HG03108 (cell line): ENCODE measurements around the gene GPR137B.

Experiments
- ATAC-seq: cut with Tn5 transposase; IDR thresholded peaks from one replicate; pipeline ENCODE4 v1.9.1; 2021; ENCODE audit warnings: moderate library complexity; ENCODE audit not compliant: unreplicated experiment

Gene GPR137B

GRCh38 chr1:236114076-236114747 lies 28.1 kb upstream of the GPR137B start:
- ATAC-seq = no peak

GRCh38 chr1:236117710-236118109 lies 24.6 kb upstream of the GPR137B start:
- ATAC-seq = no peak

GRCh38 chr1:236119943-236120484 lies 22.3 kb upstream of the GPR137B start:
- ATAC-seq = no peak

- ATAC-seq = peak; percentile 34
Measured at GRCh38 chr1:236120721-236121153, 21.6 kb upstream of the GPR137B start.

GRCh38 chr1:236122176-236122575 lies 20.2 kb upstream of the GPR137B start:
- peak; percentile 42 for ATAC-seq

- ATAC-seq = no peak
Measured at GRCh38 chr1:236123563-236123962, 18.8 kb upstream of the GPR137B start.

- no peak for ATAC-seq
Measured at GRCh38 chr1:236124965-236125364, 17.4 kb upstream of the GPR137B start.

- no peak for ATAC-seq
Measured at GRCh38 chr1:236127045-236127444, 15.3 kb upstream of the GPR137B start.

- no peak for ATAC-seq
Measured at GRCh38 chr1:236128646-236129178, 13.6 kb upstream of the GPR137B start.

GRCh38 chr1:236129306-236129705 lies 13.0 kb upstream of the GPR137B start:
- ATAC-seq = no peak

GRCh38 chr1:236130372-236130771 lies 12.0 kb upstream of the GPR137B start:
- no peak for ATAC-seq

GRCh38 chr1:236131916-236132315 lies 10.4 kb upstream of the GPR137B start:
- ATAC-seq = no peak

- no peak for ATAC-seq
Measured at GRCh38 chr1:236132420-236133046, 9.8 kb upstream of the GPR137B start.

- no peak for ATAC-seq
Measured at GRCh38 chr1:236133339-236133738, 9.0 kb upstream of the GPR137B start.

- ATAC-seq = no peak
Measured at GRCh38 chr1:236133802-236134201, 8.5 kb upstream of the GPR137B start.

- ATAC-seq = no peak
Measured at GRCh38 chr1:236137285-236137852, 5.0 kb upstream of the GPR137B start.

GRCh38 chr1:236139495-236139894 lies 2.8 kb upstream of the GPR137B start:
- ATAC-seq = no peak

- no peak for ATAC-seq
Measured at GRCh38 chr1:236140705-236141446, 1.5 kb upstream of the GPR137B start.

GRCh38 chr1:236141447-236142252 lies 689 bp upstream of the GPR137B start:
- no peak for ATAC-seq
